Gastroesophageal sphincter (tissue), 2 donors: Measurements from ENCODE around the gene RIPOR2.

Experiments used
- EP300 ChIP-seq: sonication (generic); formaldehyde crosslinking; IDR thresholded peaks from one replicate; pipeline ENCODE4 v1.6.1; 2017; ENCODE audit warnings: antibody characterized with exemption, mild to moderate bottlenecking
- POLR2AphosphoS5 ChIP-seq: sonication (generic); formaldehyde crosslinking; IDR thresholded peaks from one replicate; pipeline ENCODE4 v1.6.1; 2017; ENCODE audit warnings: antibody characterized with exemption

GRCh38 chr6:24856901-24857670 is 78.7 kb downstream of the RIPOR2 start:
- TF ChIP-seq POLR2AphosphoS5 (no peak), EP300 (no peak)
